RCC 7860 (cell line): ENCODE results near the gene CDC45.

ENCODE experiments used
- DNase-seq: peaks from one replicate; pipeline ENCODE4 v3.0.0-alpha.2; 2015; ENCODE audit warnings: low spot score
- FAIRE-seq: peaks from 2 replicates; lab custom pipeline; 2012; peaks lifted over from hg19 to GRCh38; lab: Jason Lieb, UNC

CDC45 gene

DNA sequence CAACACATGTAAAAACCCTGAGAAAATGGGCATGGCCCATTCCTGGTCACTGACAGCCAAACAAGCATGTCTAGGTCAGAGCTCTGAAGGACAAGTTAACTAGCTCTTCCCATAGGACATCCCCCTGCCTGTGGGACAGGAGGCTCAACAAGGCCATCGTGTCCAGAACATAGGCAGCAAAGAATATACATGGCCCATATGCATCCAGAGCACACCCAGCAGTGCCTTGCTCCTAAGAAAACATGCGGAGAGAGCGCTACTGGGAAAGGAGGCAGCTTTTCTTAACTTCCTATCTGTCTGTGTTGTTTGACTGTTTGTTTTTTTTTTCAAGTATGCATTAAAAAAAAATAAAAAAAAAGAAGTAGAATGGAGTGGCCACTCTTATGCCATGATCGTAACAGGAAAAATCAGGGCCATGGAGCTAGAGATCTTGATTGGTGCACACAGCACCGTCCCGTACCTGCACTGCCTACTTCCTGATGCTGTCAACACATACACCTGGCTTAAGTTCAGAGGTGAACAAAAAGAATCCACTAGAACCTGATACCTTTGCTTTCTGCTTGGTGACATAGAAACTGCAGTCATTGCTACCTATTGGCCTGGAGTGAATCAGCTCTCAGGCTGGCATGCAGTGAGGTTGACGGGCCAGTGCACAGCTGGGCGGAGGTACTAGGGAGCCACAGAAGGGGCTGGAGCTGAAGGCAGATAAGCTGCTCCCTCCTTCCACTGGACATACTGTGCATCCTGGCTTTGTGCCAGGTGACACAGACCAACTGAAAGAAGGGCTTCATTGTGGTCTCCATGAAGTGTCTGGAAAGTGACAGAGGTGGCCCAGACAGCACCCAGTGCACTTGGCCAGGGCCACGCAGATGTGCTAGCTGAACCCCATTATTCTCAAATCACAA, 12.6 kb upstream of the CDC45 start:
- DNase-seq (no peak), FAIRE-seq (no peak)

DNA sequence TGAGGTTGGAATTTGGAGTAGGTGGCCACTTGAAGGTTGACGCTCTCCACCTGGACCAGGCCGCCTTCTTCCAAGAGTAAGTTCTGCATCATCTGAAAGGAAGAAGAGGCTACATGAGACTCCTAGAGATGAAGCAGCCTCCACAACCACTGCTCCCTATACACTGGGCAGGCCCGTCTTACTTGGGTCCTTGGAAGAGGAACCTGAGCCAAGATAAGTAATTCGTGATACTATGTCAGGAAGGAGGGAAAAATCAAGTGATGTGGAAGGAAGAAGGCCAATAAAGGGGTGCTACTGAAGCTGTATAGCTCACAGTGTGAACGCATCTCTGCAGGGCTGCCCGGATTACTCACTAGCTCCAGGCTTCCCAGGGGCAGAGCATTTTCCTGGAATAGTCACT, 11.8 kb upstream of the CDC45 start:
- DNase-seq (no peak), FAIRE-seq (no peak)

DNA sequence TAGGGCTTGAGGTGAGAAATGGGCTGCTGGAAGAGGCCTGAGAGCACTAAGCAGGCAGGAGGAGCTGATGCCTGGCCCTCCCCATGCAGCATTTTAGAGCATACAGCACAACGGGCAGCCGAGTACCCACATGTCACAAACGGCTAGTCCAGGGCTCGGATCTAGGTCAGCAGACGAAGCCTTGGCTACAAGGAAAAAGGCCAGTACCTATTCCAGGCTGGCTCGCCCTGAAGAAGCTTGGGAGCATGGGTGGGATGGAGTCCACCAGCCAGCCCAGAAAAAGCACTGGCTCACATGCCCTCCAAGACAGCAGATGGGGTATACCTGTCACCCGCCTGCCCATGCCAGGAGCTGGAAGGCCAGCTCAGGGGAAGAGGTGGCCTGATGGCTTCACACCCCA, 10.3 kb upstream of the CDC45 start:
- DNase-seq (no peak), FAIRE-seq (no peak)

DNA sequence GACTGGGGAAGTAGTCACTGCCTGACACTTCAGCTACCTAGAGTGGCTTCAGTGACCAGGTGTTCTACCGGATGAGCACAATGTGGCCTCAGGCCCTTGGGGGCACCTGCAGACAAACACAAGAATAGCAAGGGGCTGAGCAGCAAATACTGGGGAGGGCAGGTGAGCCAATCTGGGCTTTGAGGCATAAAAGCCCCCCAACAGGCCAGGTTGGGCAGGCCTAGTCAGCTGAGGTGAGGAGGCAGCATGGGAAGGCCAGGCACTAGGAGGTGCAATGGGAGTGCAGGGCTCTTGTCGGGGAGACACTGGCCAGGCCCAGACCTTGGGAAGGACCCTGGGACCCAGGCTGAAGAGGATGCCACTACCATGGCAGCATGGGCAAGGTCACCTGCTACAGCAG, 9.7 kb upstream of the CDC45 start:
- FAIRE-seq = no peak
- DNase-seq = no peak

DNA sequence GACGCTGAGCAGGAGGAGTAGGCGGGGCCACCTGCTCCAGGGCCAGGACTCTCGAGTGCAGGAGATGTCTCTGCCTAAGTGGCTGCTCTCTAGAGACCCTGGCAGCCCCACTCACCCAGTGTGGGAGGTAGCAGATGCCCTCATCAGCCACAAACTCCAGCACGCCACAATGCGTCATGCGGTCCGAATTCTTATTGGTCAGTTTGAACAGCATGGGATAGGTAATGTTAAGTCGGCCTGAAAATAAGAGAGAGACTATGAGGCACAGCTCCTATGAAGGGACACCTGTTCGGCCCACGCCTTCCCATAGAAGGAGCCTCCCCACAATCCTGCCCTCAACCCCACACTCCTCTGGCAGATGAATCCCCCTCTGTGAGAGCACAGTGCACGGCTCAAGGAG, 8.1 kb upstream of the CDC45 start:
- FAIRE-seq (no peak), DNase-seq (no peak)

DNA sequence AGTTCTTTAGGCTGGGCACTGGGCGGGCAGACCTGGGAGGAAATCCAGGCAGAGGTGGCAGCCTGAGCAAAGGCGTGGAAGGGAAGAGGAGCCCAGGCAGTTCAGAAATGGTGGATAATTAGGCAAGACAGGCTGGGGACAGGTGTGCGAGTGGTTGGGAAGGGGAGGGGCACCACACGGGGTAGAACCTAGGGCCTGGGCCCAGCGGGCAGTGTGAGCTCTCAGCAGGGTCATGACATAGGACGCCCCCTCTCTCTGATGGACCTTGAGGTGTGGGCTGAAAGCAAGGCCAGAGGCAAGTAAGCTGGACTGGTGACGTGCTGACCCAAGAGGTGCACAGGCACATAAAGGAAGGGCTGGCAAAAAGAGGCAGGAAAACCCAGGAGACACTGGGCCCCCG, 7.5 kb upstream of the CDC45 start:
- DNase-seq (no peak), FAIRE-seq (no peak)

DNA sequence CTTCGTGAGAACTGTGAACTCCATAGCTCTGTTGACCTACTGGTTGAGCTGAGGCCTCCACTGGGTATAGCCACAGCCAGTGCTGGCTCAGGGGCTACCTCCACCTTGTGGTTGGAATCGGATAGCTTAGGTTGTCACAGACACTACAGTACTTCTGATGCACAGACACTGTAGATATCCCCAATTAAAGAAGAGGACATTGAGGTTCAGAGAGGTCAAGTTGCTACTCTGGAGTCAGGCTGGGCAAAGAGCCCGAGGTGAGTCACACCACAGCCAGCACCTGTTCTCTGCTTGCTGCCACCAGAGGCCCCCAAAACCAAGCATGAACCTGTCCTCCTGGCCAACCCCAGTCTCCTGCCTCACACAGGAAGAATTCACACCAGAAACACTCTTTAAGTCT, 6.1 kb upstream of the CDC45 start:
- FAIRE-seq (no peak), DNase-seq (no peak)

DNA sequence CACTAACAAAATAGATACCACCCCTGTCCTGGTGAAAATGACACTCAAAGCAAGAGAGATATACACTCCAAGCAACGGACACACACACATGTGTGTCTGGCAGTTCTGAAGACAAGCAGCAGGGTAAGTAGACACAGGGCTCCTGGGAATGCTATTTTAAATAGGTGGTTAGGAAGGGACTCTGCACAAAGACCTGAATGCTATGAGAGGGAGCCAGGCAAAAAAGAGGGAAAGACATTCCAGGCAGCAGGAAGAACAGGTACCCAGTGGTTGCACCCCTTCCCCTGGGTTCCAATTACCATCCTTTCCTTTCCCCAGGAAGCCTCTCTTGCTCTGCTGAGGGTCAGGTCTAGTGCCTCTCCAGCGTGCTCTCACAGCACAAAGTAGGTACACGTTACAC, 3.7 kb upstream of the CDC45 start:
- FAIRE-seq = no peak

DNA sequence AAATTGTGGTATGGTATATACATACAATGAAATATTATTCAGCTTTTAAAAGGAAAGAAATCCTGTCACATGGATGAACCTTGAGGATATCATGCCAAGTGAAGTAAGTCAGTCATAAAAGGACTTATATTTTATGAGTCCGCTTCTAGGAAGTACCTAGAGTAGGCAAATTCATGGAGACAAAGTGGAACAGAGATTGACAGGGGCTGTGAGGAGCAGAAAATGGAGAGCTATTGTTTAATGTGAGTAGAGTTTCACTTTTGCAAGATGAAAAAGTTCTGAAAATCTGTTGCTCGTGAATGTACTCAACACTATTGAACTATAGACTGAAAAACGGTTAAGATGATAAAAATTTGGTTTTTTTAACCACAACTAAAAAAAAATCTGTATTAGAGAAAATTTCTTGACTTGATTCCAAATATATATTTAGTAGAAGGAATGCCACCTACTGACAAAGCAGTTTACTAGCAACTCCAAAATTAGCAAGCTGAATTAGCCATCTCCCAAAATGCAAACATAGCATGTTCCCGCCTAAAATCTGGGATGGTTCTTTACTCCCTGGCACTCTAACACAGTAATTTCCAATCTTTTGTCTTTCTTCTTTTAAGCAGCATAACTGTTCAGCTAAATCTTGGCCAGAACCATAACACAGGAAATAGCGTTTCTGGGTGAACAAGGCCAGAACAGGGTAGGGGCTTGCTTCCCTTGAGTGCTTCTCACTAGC, 2.2 kb upstream of the CDC45 start:
- FAIRE-seq (no peak), DNase-seq (no peak)

More for the DNA sequence above, 3.7 kb upstream of the CDC45 start:
- DNase-seq = no peak

DNA sequence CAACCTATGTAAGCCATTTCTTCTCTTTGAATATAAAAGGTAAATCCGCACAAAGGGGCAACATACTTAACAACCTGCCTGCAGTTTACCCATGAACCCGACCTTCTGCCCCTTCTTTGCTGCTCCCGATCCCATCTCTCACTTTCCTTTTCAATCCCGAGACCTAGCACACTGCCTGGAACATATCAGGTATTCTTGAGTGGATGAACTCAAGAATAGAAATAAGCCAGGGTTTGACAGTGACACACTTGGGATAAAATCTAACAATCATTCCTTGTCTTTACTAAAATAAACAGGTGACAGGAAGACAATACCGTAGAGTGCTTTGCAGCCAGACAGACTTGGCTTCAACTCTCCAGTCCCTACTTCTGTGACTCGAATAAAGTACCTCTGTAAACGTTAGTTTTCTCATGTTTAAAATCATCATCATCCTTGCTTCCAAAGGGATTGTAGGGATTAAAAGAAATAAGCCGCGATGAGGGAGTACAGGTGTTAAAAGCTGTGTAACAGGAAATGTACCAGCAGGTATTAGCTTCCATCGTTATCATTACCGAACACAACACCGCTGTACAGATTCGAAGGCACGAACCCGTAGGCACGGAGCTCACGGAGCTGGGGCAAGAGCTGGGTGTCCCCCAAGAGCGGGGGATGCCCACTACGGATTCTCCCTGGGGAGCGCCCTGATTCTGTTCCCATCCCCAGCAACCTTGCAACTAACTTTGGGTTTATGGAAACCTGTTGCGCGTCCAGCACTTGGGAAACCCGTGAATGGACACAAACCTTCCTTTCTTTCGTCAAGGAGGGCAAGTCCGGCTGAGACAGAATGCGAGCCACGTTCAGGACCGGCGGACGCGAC, 1.4 kb upstream of the CDC45 start:
- FAIRE-seq (no peak), DNase-seq (no peak)

DNA sequence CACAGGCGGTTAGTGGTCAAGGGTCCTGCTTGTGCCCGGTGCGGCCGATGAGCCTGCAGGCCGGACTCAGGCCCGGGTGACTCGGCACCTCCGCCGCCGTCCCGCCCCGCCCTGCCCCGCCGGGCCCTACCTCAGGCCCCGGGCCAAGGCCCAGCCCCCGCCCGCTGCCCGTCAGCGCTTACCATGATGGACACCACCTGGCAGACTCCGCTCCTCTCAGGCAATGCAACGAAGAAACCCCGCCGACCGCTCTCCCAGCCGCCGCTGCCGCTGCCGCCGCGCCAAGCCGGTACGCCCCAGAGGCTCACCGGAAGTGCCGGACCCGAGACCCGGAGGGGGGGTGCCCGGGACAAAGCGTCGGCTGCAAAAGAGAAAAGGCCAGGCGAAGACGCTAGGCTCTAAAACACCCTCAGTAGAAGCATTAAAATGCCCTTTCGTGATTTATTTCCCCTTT, 792 bp upstream of the CDC45 start, which contains the start of gene UFD1:
TSS of gene UFD1 (minus strand) at position 293 of the 454 bp plus-strand sequence. CDS start at position 185, 108 bp downstream.
- DNase-seq = peak; percentile 58

DNA sequence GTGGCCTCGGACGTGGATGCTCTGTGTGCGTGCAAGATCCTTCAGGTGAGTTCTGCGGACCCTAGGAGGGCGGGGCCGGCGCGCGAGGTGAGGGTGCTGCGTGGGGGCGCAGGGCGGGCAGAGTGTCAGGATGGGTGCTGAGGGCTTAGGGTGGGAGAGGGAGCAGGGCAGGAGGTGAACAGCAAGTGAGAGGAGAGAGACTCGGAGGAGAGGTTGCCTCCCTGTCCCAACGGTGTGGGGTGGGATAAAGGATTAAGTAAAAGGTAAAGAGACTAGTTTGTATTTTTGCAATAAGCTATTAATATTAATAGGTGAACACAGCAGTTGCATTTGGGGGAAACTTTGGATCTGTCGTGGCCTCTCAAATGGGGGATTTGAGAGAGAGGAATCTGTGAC, 451 bp downstream of the CDC45 start:
- DNase-seq = no peak
- no peak for FAIRE-seq

More for the DNA sequence above, 792 bp upstream of the CDC45 start, which contains the start of gene UFD1:
- FAIRE-seq = no peak

DNA sequence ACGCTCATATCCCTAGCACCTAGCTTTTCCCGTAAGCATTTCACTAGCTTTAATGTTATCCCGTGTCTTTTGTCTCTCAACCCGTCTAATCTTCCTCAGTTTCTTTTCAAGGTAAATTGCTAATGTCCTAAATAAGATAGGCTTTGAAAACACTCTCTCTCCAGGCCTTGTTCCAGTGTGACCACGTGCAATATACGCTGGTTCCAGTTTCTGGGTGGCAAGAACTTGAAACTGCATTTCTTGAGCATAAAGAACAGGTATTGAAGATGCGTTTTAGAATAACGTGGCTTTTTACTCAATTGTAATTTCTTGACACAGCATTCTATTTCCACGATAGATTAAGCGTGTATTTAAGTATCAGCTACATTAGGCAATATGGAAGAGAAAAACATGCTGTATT, 1.1 kb downstream of the CDC45 start:
- no peak for FAIRE-seq
- DNase-seq = no peak

DNA sequence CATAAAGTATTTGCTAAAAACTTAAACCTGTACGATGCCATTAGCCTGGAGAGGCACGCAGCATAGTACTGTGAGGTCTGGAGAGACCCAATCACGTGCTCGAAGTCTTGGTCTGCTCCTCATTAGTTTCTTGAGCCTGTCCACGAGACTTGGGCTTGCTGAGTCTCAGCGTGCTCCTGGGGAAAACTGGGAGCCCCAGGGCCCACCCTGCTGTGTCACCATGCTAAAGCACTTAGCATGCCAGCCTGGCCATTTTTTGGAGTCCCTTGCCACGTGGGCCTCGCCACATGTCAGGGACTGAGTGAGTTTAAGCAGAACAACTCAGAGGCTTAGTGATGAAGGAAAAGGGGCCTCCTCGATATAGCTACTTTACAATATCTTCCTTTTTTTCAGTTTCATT, 2.6 kb downstream of the CDC45 start:
- no peak for FAIRE-seq

DNA sequence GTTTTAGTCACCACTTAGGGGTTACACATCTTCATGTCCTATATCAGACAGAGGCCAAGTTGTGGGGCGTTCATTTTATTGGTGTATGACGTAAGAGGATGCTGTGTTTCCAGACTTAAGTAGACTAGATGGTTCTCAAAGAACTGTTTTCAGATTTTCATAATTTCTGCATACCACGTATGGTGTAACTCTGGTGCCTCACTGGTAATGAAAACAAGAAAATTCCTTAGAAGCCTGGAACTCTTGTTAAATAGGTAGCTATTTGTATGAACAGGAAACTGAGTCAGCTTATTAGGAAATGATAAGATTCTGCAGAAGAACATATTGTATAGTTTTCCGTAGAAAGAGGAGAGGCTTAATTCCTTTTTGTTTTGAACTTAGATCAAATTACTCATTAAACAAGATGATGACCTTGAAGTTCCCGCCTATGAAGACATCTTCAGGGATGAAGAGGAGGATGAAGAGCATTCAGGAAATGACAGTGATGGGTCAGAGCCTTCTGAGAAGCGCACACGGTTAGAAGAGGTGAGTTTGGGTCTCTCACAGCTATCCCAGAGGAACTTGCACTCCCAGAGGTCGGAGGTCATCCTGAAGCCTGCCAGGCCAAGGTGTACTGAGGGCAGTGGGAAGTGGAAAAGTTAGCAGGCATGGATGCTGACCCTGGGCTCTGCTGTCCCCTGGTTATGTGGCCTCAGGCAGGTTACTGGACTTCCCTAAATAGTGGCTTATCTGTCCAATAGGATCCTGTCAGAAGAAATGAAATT, 3.9 kb downstream of the CDC45 start:
- DNase-seq = no peak
- no peak for FAIRE-seq

More for the DNA sequence above, 2.6 kb downstream of the CDC45 start:
- no peak for DNase-seq

DNA sequence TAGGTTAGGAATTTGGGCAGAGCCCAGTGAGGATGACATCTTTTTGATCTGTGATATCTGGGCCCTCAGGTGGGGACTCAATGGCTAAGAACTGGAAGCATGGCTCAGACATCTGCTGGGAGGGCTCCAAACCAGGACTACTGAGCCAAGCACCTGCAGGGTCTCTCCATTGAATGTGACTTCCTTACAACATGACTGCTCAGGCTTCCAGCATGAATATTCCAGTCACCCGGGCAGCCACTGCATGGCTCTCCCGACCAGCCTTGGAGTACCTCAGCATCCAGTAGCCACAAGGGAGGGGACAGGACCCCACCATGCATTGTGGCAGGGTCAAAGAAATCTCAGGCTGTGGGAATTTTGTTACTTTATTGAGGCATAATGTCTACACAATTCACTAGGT, 8.6 kb downstream of the CDC45 start:
- FAIRE-seq (no peak), DNase-seq (no peak)

DNA sequence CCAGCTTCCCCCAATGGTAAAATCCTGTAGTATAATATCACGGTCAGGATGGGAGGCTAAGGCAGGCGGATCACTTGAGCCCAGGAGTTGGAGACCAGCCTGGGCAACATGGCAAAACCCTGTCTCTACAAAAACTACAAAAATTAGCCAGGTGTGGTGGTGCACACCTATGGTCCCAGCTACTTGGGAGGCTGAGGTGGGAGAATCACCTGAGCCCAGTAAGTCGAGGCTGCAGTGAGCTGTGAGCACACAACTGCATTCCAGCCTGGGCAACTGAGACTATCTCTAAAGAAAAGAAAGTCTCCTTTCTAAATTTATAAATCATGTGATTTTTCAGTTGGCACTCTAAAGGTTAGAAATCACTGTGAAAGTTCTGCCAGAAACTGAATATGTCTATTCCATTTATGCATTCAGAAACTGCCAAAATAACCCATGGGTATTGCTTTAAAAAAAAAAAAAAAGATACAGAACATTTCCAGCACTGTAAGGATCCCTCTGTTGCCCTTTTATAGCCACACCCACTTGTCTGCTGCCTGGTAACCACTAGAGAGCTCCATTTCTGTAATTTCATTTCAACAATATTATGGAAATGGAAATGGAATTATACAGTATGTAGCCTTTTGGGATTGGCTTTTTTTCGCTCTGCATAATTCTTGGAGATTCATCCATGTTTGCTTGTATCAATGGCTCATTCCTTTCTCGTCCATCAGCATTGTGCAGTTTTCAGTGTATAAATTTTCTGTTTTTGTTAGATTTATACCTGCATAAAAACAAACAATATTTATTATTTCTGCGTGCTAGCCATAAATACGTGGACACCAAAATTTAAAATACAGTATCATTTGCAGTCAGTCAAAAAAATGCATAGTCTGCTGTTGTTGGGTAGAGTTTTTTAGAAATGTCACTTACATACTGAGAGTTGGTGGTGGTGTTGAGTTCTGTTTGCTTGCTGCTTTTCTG, 9.4 kb downstream of the CDC45 start:
- FAIRE-seq (no peak), DNase-seq (no peak)

DNA sequence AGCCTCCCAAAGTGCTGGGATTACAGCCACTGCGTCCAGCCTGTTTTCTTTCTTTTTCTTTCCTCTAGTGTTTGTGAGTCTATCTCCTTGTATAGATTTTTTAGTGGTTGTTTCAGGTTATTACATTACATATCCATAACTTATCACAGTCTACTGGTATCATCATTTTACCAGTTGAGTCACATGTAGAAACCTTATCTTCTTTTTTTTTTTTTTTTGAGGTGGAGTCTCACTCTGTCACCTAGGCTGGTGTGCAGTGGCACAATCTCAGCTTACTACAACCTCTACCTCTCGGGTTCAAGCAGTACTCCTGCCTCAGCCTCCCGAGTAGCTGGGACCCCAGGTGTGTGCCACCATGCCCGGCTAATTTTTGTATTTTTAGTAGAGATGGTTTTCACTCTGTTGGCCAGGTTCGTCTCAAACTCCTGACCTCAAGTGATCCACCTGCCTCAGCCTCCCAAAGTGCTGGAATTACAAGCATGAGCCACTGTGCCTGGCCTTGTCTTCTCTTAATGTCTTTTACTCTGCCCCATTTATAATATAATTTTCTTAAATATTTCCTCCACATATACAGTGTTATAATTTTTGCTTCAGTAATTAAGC, 11.0 kb downstream of the CDC45 start:
- no peak for FAIRE-seq
- DNase-seq = no peak
